NCI-H2227 (cell line): ENCODE results near the gene TH.

Experiments
- DNase-seq: peaks from one replicate; lab custom pipeline; 2025; ENCODE audit not compliant: unreplicated experiment; lab: John Stamatoyannopoulos, UW

Gene TH

GRCh38 chr11:2163428-2163978, 8.1 kb downstream of the TH start:
- no peak for DNase-seq

- DNase-seq = no peak
Observed at GRCh38 chr11:2160736-2161259, 10.8 kb downstream of the TH start, which contains the start of gene INS. Gene INS (minus strand): TSS chr11:2161209. CDS start chr11:2160971, 238 bp downstream.

- no peak for DNase-seq
Observed at GRCh38 chr11:2159536-2160413, 11.8 kb downstream of the TH start.

- DNase-seq = no peak
Observed at GRCh38 chr11:2158966-2159365, 12.6 kb downstream of the TH start.

- DNase-seq = no peak
Observed at GRCh38 chr11:2158296-2158737, 13.3 kb downstream of the TH start.

- no peak for DNase-seq
Observed at GRCh38 chr11:2157294-2158040, 14.1 kb downstream of the TH start.

- peak; percentile 81 for DNase-seq
Observed at GRCh38 chr11:2156416-2157182, 15.0 kb downstream of the TH start.

GRCh38 chr11:2155511-2155910, 16.1 kb downstream of the TH start:
- DNase-seq = no peak

GRCh38 chr11:2154889-2155288, 16.7 kb downstream of the TH start:
- no peak for DNase-seq

GRCh38 chr11:2154195-2154585, 17.4 kb downstream of the TH start:
- DNase-seq = no peak

- no peak for DNase-seq
Observed at GRCh38 chr11:2153581-2154194, 17.9 kb downstream of the TH start.

- peak; percentile 94 for DNase-seq
Observed at GRCh38 chr11:2151500-2152257, 19.9 kb downstream of the TH start.

GRCh38 chr11:2149864-2150847, 21.5 kb downstream of the TH start:
- DNase-seq = peak; percentile 66

GRCh38 chr11:2149460-2149859, 22.2 kb downstream of the TH start:
- DNase-seq = no peak

GRCh38 chr11:2148595-2148994, 23.0 kb downstream of the TH start:
- DNase-seq = no peak

- DNase-seq = no peak
Observed at GRCh38 chr11:2147391-2147790, 24.2 kb downstream of the TH start.

- DNase-seq = no peak
Observed at GRCh38 chr11:2146051-2146450, 25.6 kb downstream of the TH start.

GRCh38 chr11:2144544-2145248, 26.9 kb downstream of the TH start:
- DNase-seq = no peak
